ENCODE results near the gene ZSWIM5. TPM values are rescaled to one million over a fixed set of nuclear protein-coding genes. Genes with fewer than 3 reads are reported as not detected.
"Not testable (repeated sequence)": the region's sequence is repeated elsewhere in the genome, so short reads cannot be mapped to it uniquely, and the experiment has no call there.

ZSWIM5 gene
- total and polyA plus RNA-seq, 4 donors, result 7.9 to 14.8 (median 12.2) TPM

DNA sequence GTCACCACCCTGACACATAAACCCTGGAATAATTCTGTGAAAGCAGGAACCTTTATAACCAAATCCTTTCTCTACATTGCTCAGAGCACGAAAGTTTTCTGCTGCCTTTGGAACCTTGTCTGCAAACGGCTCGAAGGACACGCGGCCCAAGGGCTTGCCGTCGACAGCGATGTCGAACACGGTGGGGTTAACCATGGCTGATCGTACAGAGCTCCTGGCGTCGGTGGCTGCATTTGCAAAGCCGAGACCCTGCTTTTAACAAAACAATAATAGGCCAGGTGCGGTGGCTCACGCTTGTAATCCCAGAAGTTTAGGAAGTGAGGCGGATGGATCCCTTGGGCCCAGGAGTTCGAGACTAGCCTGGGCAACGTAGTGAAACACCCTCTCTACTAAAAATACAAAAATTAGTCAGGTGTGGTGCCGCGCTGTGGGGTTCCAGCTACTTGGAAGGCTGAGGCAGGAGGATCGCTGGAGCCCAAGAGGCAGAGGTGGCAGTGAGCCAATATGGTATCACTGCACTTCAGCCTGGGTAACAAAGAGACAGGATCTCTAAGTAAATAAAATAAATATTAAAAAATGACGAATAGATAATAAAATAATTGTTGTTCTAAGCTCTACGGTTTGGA lies 217.8 kb downstream of the ZSWIM5 start:
- WGBS (ENCODE audit: insufficient coverage), result 93% methylated on average over 20 of the region's 24 CpGs
- H3K27ac ChIP-seq (ENCODE audit: low read depth, low read length), result no peak overlapping the region
- no peak for DNase-seq (ENCODE audit: low read depth in 4 of 6, low spot score in 6 of 6)
- H3K27me3 ChIP-seq (ENCODE audit: control insufficient read depth, insufficient read depth, low read length), result no peaks in the 10 kb centered on the region
- no peaks in the 10 kb centered on the region for H3K9me3 ChIP-seq (ENCODE audit: control insufficient read depth, insufficient read depth, low read length)
- H3K4me1 ChIP-seq (ENCODE audit: control insufficient read depth, insufficient read depth, low read length), result peaks cover 13% of the 10 kb centered on the region
- no peaks in the 10 kb centered on the region for H3K36me3 ChIP-seq (ENCODE audit: control insufficient read depth, insufficient read depth, low read length)
- H3K4me3 ChIP-seq (ENCODE audit: low read depth, low read length), result no peak overlapping the region

DNA sequence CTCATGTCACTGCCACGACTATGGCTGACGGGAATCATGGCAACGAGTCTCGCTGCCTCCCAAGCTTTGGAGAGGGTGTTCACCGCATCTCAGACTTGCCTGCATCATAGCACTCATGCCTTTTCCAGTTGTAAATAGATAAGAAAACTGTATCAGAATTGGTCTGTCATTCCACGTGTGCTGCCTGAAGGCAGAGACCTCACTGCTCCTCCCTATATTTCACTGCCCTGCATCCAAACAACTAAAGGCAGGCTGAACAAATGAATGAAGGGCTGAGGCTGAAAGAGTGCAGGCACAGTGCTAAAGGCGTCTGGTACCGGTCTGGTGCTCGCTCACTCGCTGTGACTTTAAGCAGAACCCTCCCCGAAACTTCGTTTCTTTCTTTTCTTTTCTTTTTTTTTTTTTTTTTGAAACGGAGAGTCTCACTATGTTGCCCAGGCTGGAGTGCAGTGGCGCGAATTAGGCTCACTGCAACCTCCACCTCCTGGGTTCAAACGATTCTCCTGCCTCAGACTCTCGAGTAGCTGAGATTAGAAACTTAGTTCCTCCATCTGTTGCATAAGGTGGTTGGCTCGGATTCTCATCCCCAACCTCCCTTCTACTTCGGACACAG lies 220.6 kb downstream of the ZSWIM5 start:
- Histone ChIP-seq H3K4me1 (ENCODE audit: control insufficient read depth, insufficient read depth, low read length) (peaks cover 13% of the 10 kb centered on the region), H3K4me3 (ENCODE audit: low read depth, low read length) (peak overlapping the region; percentile 90), H3K27ac (ENCODE audit: low read depth, low read length) (no peak overlapping the region), H3K27me3 (ENCODE audit: control insufficient read depth, insufficient read depth, low read length) (no peaks in the 10 kb centered on the region), H3K36me3 (ENCODE audit: control insufficient read depth, insufficient read depth, low read length) (peaks cover 2% of the 10 kb centered on the region), H3K9me3 (ENCODE audit: control insufficient read depth, insufficient read depth, low read length) (no peaks in the 10 kb centered on the region)
- 15% methylated on average over 10 of the region's 19 CpGs for WGBS (ENCODE audit: insufficient coverage)
- DNase-seq (ENCODE audit: low read depth in 4 of 6, low spot score in 6 of 6), result no peak

DNA sequence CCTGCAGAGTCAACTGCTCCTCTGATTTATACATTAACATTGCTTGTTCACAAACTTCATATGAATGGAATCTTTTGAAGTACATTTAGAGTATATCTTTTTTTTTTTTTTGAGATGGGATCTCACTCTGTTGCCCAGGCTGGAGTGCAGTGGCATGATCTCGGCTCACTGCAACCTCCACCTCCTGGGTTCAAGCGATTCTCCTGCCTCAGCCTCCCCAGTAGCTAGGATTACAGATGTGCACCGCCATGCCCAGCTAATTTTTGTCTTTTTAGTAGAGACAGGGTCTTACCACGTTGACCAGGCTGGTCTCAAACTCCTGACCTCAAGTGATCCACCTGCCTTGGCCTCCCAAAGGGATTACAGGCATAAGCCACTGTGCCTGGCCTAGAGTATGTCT lies 229.0 kb downstream of the ZSWIM5 start:
- H3K36me3 ChIP-seq (ENCODE audit: control insufficient read depth, insufficient read depth, low read length), result peaks cover 41% of the 10 kb centered on the region

DNA sequence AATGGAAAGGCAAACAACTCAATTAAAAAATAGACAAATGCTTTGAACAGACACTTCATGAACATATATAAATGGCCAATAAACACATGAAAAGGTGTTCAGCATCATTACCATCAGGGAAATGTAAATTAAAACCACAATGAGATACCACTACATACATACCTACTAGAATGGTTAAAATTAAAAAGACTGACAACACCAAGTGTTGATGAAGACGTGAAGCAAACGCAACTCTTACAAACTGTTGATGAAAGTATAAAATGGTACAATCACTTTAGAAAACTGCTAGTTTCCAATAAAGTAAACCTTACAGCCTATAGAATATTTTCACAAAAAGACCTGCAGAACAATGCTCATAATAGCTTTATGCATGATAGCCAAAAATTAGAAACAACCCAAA lies 230.2 kb downstream of the ZSWIM5 start:
- Histone ChIP-seq H3K9me3 (ENCODE audit: control insufficient read depth, insufficient read depth, low read length) (no peaks in the 10 kb centered on the region), H3K4me1 (ENCODE audit: control insufficient read depth, insufficient read depth, low read length) (no peaks in the 10 kb centered on the region), H3K36me3 (ENCODE audit: control insufficient read depth, insufficient read depth, low read length) (peaks cover 47% of the 10 kb centered on the region), H3K27ac (ENCODE audit: low read depth, low read length) (no peak overlapping the region), H3K4me3 (ENCODE audit: low read depth, low read length) (no peak overlapping the region), H3K27me3 (ENCODE audit: control insufficient read depth, insufficient read depth, low read length) (no peaks in the 10 kb centered on the region)
- no CpG with 5 or more reads among the region's 2 CpGs for WGBS (ENCODE audit: insufficient coverage)
- no peak for DNase-seq (ENCODE audit: low read depth in 4 of 6, low spot score in 6 of 6)

More for the DNA sequence above, 229.0 kb downstream of the ZSWIM5 start:
- not testable (repeated sequence) for H3K27me3 ChIP-seq (ENCODE audit: control insufficient read depth, insufficient read depth, low read length); H3K27ac ChIP-seq (ENCODE audit: low read depth, low read length); H3K9me3 ChIP-seq (ENCODE audit: control insufficient read depth, insufficient read depth, low read length); H3K4me3 ChIP-seq (ENCODE audit: low read depth, low read length); H3K4me1 ChIP-seq (ENCODE audit: control insufficient read depth, insufficient read depth, low read length); DNase-seq (ENCODE audit: low read depth in 4 of 6, low spot score in 6 of 6)
- WGBS (ENCODE audit: insufficient coverage), result 92% methylated on average over 2 of the region's 4 CpGs

DNA sequence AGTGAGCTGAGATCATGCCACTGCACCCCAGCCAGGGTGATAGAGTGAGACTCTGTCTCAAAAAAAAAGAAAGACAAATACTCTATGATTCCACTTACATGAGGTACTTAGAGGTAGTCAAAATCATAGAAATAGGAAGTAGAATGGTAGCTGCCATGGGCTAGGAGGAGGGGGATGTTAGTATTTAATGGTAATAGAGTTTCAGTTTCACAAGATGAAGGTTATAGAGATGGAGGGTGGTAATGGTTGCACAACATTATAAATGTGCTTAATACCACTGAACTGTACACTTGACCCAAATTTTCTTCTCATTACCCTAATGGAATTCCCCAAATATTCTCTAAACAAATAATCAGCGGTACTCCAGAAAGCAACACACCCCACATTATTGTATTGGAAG lies 232.8 kb downstream of the ZSWIM5 start:
- Histone ChIP-seq H3K4me3 (ENCODE audit: low read depth, low read length) (no peak overlapping the region), H3K9me3 (ENCODE audit: control insufficient read depth, insufficient read depth, low read length) (no peaks in the 10 kb centered on the region), H3K27ac (ENCODE audit: low read depth, low read length) (no peak overlapping the region), H3K4me1 (ENCODE audit: control insufficient read depth, insufficient read depth, low read length) (no peaks in the 10 kb centered on the region), H3K36me3 (ENCODE audit: control insufficient read depth, insufficient read depth, low read length) (peaks cover 32% of the 10 kb centered on the region), H3K27me3 (ENCODE audit: control insufficient read depth, insufficient read depth, low read length) (no peaks in the 10 kb centered on the region)
- no CpG with 5 or more reads among the region's 1 CpG for WGBS (ENCODE audit: insufficient coverage)
- no peak for DNase-seq (ENCODE audit: low read depth in 4 of 6, low spot score in 6 of 6)

DNA sequence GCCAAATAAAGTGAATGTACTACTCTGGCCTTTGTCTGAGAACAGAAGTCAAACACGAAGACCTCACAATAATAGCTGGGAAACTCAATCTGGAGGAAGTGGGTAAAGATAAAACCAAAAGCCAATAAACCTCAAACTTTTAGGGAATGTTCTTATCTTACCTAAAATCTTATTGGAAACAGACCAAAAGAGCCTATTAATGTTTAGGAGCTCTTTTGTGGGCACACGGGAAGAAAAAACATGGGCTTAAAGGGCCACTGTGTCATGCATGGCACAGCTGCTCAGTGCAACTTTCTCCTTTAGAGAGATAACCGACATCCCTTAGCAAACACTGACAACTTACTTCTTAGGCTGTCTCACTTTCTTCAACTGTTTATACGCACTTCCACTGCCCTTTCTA lies 236.1 kb downstream of the ZSWIM5 start:
- no peaks in the 10 kb centered on the region for H3K27me3 ChIP-seq (ENCODE audit: control insufficient read depth, insufficient read depth, low read length)
- no peak for DNase-seq (ENCODE audit: low read depth in 4 of 6, low spot score in 6 of 6)
- peaks cover 21% of the 10 kb centered on the region for H3K36me3 ChIP-seq (ENCODE audit: control insufficient read depth, insufficient read depth, low read length)
- no peaks in the 10 kb centered on the region for H3K9me3 ChIP-seq (ENCODE audit: control insufficient read depth, insufficient read depth, low read length)
- no peaks in the 10 kb centered on the region for H3K4me1 ChIP-seq (ENCODE audit: control insufficient read depth, insufficient read depth, low read length)
- 63% methylated on average over 2 of the region's 4 CpGs for WGBS (ENCODE audit: insufficient coverage)
- H3K4me3 ChIP-seq (ENCODE audit: low read depth, low read length), result no peak overlapping the region
- H3K27ac ChIP-seq (ENCODE audit: low read depth, low read length), result no peak overlapping the region

Other genes with a start within 250 kb of the ZSWIM5 start
- 10 to 100 TPM; 30.3 to 33.5 TPM for gene EIF2B3, start 220.0 kb downstream of the ZSWIM5 start, total RNA-seq
- 10 to 100 TPM; 32.6 to 34.5 TPM for gene EIF2B3, start 220.0 kb downstream of the ZSWIM5 start, polyA plus RNA-seq (ENCODE audit: insufficient read length in 2 of 2)
- 10 to 100 TPM; 12.8 to 17.0 TPM for gene HECTD3, start 195.3 kb downstream of the ZSWIM5 start, total RNA-seq
- 10 to 100 TPM; 39.7 to 51.1 TPM for gene HECTD3, start 195.3 kb downstream of the ZSWIM5 start, polyA plus RNA-seq (ENCODE audit: insufficient read length in 2 of 2)
- gene UROD, start 194.4 kb downstream of the ZSWIM5 start, total RNA-seq, result 100 to 1,000 TPM in 1 of 2 donors, 10 to 100 TPM in 1; 84.2 to 131 TPM
- gene UROD, start 194.4 kb downstream of the ZSWIM5 start, polyA plus RNA-seq (ENCODE audit: insufficient read length in 2 of 2), result 10 to 100 TPM; 95.6 to 95.7 TPM
- 1 to 10 TPM; 1.8 to 2.0 TPM for gene HPDL, start 120.3 kb upstream of the ZSWIM5 start, total RNA-seq
- 1 to 10 TPM; 3.3 to 4.6 TPM for gene HPDL, start 120.3 kb upstream of the ZSWIM5 start, polyA plus RNA-seq (ENCODE audit: insufficient read length in 2 of 2)
- 10 to 100 TPM in 1 of 2 donors, 1 to 10 TPM in 1; 6.8 to 10.1 TPM for gene TOE1, start 133.6 kb upstream of the ZSWIM5 start, total RNA-seq
- 1 to 10 TPM; 9.1 to 9.6 TPM for gene TOE1, start 133.6 kb upstream of the ZSWIM5 start, polyA plus RNA-seq (ENCODE audit: insufficient read length in 2 of 2)
- gene MUTYH, start 133.8 kb upstream of the ZSWIM5 start, total RNA-seq, result 10 to 100 TPM; 13.2 to 36.5 TPM
- gene MUTYH, start 133.8 kb upstream of the ZSWIM5 start, polyA plus RNA-seq (ENCODE audit: insufficient read length in 2 of 2), result 10 to 100 TPM; 39.7 to 55.7 TPM

Measured in spinal cord (tissue), 10 donors.